Kidney glomerular epithelial cell (primary cell): ENCODE data around the gene PDIA6.
"Not testable (repeated sequence)": the region's sequence is repeated elsewhere in the genome, so short reads cannot be mapped to it uniquely, and the experiment has no call there.

Experiments used
- DNase-seq: peaks from one replicate; lab custom pipeline; 2025; lab: John Stamatoyannopoulos, UW

The PDIA6 gene

DNA sequence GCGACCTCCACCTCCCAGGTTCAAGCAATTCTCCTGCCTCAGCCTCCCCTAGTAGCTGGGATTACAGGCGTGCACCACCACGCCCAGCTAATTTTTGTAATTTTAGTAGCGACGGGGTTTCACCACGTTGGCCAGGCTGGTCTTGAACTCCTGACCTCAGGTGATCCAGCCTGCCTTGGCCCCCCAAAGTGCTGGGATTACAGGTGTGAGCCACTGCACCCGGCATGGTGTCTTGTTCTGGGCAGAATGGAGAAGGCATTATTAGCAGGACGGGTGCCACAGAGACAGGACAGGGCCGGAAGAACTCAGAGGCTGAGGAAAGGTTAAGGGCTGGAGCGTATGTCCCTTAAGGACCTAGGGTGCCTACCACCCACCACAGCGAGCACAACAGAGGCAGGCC, 31.8 kb downstream of the PDIA6 start:
- DNase-seq: not testable (repeated sequence)

DNA sequence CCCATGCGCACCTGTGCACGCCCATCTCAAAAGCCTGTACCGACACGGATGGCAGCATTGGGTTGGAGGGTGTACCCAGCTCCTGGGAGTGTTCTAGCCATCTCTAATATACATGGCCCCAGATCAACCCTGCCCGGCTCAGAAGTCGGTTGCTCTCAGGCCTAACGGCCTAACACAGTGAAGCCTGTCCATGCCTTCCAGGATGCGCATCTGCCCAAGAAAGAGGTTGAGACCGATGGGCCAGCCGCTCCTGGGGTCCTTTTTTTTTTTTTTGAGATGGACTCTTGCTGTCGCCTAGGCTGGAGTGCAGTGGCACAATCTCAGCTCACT, 32.1 kb downstream of the PDIA6 start:
- no peak for DNase-seq

DNA sequence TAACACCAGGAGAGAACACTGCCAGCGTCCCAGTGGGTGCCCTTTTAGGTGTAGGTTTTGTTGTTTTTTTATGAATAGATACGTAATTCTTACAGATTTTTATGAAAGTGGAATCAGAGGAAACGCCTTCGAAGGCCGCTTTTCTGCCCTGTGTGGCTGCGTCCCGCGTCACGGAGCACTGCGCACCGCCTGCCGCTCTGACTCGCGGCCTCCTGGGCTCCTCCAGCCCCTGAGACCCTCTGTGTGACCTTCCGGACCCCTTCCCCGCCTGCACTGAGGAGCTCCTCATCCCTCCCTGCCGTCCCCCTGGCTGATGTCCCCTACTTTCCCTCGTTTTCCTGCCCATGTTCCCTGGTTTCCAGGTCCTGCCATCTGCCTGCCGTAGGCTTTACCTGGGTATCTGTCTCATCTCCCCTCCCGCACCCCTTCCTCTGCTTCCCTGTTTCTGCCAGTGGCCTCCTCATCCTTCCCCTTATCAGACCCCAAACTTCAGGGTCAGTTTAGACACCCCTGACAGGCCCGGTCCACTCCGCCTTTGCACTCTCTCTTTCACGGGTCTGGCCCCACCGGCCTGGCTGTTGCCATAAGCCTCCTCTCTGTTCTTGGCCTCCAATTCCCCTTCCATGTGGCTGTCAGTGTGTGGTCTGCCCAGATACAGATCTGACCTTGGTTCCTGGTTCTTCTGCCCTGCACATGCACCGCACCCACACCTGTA, 32.7 kb downstream of the PDIA6 start:
- no peak for DNase-seq

DNA sequence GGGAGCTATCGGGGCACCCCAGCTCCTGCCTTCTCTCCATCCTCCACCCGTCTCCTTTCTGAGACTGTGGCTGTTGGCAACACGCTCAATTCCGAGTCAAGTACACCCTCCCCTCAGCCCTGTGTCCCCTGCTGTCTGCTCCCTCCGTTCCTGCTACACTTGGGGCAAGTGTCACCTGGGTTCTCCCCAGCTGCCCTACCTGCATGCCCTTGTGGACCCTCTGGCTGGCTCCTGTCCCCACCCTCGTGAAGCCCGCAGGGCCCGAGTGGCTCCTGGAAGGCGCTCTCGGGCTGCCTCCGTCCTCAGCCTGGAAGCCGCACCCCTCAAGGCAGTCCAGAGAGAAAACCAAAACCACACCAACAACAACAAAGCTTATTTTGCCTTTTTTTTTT, 33.9 kb downstream of the PDIA6 start:
- DNase-seq: no peak

GRCh38 chr2:10777842-10778723, 34.5 kb downstream of the PDIA6 start:
- DNase-seq: no peak

DNA sequence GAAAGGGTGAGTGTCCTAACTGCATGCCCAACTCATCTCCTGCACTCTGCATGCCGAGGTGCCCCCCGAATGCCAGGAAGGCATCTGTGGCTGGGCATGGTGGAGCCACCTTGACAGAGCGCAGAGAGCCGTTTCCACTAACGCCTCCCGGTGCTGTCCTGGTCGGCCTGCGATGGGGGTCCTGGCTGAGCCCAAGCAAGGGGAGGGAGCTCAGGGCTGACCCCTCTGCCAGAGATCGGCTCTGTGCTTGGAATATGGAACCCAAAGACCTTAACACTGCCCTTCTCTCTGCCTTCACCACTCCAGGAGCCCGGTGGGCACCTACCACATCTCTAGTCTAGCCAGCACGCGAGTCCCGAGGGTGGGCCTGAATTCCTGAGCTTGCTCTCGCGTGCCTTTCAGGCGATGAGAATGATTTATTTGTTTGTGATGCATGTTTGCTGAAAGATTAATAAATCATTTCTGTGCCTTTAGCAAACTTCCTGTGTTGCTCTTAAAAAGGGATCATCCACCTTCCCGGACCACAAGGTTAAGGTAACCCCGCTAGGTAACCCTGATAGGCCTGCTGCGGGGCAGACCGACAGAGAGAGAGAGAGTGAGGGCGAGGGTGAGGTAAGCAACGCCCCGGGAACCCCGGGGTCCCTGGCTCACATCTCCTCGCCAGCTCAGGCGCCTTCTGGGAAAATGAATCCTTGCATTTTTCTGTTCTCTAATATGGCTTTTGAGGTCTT, 35.3 kb downstream of the PDIA6 start:
- no peak for DNase-seq

GRCh38 chr2:10776231-10776977, 36.2 kb downstream of the PDIA6 start:
- DNase-seq: no peak

GRCh38 chr2:10775831-10776230, 36.8 kb downstream of the PDIA6 start:
- DNase-seq: no peak

- no peak for DNase-seq
These were observed 37.4 kb downstream of the PDIA6 start for GRCh38 chr2:10775021-10775780.

GRCh38 chr2:10774394-10774793, 38.2 kb downstream of the PDIA6 start:
- DNase-seq: no peak

- no peak for DNase-seq
These were observed 38.7 kb downstream of the PDIA6 start for GRCh38 chr2:10773821-10774341.

- DNase-seq: no peak
These were observed 39.7 kb downstream of the PDIA6 start for GRCh38 chr2:10772868-10773215.

- no peak for DNase-seq
These were observed 40.3 kb downstream of the PDIA6 start for GRCh38 chr2:10772201-10772867.

- DNase-seq: no peak
These were observed 40.8 kb downstream of the PDIA6 start for GRCh38 chr2:10771786-10772185.

GRCh38 chr2:10770956-10771750, 41.4 kb downstream of the PDIA6 start:
- no peak for DNase-seq

DNA sequence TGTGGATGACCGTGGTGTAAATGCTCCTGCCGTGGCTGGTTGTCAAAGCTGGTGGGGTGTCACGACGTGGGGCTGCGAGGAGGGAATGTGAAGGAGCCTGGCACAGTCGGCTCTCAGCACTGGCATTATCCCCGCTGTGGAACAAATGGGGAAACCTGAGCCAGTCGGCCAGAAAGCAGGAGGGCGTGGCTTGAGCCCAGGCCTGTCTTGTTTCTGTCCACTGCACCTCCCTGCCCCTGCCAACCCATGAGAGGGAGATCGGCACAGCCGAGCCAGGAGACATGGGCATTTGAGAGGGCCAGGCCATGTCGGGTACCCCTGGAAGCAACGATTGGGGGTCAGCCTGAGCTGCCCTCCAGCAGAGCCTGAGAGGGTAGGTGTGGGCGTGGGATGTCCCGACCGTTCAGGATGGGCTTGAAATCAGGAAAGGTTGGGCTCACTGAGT, 44.5 kb downstream of the PDIA6 start:
- DNase-seq: no peak

DNA sequence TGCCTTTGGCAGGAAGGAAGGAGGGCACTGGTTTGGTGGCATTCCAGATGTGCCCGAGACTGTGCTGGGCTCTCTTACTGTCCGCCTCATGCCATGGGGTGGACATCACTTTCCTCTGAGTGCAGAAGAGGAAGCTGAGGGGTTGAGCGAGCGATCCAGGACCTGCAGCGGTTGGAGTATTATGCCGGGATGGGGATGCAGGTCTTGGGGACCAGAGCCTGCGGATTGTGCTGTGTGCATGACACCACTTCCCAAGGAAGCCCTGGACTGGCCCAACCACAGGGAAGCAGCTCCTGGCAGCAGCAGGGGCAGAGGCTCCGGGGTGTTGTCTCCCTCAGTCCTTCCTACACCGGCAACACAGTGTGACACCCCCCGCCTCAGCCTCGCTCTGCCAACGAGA, 46.7 kb downstream of the PDIA6 start:
- no peak for DNase-seq

GRCh38 chr2:10765461-10765860, 47.1 kb downstream of the PDIA6 start:
- no peak for DNase-seq

DNA sequence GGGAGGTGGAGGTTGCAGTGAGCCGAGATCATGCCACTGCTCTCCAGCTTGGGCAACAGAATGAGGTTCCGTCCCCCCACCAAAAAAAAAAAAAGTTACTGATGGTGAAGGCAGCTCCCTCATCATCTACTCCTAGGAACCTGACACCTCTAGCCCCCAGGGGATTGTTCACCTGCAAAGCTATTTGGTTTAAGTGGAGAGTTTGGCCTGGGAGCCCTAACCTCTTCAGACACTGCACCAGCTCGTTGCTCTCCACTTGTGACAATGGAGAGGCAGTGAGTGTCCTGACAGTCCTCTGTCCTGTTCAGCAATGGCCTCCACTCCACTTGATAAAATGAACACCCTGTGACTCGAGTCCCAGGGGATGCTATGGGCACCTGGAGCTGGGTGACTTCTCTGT, 47.7 kb downstream of the PDIA6 start:
- DNase-seq: no peak
